Islet precursor cell (in vitro differentiated cells): ENCODE data around the gene NEURL1.

ENCODE experiments used
- DNase-seq: peaks from one replicate; pipeline ENCODE4 v3.0.0-alpha.2; 2018

Gene NEURL1

DNA sequence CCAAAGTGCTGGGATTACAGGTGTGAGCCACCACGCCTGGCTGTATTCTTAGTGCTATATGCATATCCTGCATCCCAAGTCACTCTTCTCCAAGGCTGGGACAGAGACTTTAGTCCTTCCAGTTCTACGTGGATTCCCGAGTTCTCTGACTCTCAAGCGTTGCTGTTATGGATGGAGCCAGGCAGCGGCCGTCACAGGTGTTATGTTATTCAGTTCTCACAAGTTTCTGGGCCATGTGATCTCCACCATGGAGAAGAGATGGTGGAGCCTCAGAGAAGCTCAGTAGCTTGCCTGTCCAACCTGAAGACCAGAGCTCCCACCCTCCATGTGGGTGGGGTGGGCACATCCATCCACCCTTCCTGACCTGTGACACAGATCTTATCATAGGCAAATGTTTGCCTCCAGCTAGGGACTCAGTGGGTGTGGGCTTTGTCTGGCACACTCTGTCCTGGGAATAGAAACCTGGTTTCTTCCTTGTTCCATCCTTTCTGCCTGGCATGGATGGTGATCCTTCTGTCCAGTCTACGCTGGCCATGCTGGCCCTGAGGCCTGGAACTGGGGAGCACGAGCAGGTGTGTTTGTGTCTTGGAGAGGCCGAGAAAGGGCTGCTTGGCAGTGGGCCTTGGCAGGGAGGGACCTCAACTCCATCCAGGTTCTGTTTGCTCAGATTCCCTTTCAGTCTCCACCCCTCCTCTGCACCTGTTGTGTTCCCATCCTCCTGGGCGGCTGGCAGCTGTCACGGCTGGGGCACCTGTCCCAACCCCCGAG, 55.3 kb downstream of the NEURL1 start:
- peak; percentile 40 for DNase-seq

DNA sequence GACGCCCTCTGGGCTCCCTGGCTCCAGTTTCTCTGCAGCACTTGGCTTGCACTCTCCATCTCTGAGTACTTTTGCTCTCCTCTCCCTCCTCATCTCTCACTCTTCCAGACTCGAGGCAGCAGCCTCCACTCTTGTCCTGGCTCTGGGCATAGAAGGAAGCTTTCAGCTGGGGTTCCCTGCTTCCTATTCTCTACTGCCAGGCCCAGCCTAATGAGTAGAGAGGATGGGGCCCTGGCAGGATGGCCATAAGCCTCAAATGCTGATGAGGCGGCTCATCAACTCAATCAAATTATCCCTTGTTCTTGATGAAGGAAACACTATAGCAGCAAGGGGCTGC, 55.8 kb downstream of the NEURL1 start:
- peak; percentile 17 for DNase-seq

DNA sequence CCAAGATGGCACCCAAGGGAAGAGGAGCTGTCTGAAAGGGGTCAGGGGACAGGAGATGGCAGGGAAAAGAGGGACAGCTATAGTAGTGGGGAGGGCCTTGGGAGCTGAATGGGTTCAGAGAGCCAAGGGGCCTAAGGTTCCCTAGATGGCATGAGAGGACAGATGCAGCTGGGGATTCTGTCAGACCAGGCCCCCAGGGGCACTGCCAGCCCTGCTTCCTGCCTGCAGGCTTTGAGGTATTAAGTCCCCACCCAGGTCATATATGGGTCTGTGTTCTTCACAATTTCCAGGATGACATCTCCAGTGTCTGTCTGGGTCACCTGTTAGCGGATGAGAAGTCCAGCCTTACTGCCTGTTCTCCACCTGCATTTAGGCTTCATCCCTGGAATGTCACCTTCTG, 56.7 kb downstream of the NEURL1 start:
- DNase-seq: no peak

DNA sequence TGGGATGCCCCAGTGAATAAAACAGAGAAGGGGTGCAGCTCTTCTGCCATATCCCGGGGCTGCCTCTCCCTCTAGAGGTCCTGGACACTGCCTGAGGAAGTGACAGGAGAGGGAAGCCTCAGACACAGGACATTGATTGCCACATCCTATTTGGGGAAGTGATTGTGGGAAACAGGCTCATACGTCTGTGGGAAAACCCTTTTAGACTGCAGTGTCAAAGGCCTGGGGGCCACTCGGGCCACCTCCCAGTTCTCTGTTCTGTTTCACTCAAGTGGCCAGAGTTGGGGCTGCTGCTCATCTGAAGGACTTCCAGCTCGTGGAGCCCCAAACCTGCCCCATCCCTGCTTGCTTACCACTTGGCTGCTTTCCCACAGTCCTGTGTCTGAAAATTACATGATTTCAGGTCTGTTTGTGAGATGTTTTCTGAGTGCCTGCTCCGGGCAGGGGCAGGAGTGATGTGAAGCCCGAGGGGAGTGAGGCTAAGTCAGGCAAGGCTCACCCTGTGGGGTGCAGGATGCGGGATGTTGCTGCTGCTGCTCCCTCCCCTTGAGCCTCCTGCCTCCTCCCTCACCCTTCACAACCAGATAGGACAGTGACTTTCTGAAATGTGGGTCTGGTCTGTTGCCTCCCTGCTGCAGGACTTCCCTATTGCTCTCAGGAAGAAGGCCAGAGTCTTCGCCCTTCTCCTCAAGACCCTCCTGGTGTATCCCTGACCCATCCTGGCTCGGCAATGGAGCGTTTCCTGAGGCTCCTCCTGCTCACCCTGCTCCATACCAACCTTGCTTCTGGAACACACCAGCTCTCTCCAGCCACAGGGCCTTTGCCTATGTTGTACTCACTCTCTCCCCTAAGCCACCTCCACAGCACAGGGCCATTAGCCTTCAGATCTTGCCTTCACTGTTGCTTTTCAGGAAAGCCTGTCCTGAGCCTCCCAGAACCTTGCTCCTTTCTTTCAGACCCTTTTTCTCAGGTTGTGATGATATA, 58.4 kb downstream of the NEURL1 start:
- peak; percentile 37 for DNase-seq

DNA sequence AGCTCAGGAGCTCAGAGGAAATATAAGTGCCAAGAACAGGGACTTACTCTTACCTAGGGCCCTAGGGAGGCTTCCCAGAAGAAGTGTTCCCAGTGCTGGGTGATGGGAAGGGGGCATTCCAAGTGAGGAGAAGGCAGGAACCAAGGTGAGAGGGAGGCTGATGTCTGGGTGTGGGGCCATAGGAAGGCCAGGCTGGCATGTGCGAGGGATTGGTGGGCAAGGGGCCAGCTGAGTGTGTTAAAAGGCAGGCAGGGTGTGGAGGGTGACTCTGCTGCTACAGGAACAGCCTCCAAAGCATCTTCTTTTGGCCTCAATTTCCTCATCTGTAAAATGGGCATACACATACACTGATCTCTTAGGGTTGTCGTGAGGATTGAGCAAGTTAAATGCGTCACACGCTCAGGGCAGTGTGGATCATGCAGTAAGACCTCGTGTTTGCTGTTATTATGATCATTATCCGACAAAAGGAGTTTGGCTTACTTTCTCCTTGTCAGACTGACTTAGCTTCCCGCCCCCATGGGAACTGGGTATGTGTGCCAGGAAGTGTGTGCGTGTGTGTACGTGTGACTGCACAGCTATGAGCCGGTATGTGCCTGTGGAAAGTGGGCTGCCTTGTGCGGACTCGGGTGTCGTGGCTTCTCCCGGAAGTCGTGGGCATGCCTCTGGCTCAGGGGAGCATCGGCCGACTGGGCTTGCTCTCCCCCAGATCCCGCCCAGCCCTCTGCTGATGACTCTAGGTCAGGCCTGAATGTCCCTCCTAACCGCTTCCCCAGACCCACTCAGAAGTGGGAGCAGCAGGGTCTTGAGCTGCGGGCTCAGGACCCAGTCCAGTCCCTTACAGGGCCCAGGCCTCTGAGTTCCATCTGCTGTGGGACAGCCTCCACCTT, 59.6 kb downstream of the NEURL1 start:
- no peak for DNase-seq

DNA sequence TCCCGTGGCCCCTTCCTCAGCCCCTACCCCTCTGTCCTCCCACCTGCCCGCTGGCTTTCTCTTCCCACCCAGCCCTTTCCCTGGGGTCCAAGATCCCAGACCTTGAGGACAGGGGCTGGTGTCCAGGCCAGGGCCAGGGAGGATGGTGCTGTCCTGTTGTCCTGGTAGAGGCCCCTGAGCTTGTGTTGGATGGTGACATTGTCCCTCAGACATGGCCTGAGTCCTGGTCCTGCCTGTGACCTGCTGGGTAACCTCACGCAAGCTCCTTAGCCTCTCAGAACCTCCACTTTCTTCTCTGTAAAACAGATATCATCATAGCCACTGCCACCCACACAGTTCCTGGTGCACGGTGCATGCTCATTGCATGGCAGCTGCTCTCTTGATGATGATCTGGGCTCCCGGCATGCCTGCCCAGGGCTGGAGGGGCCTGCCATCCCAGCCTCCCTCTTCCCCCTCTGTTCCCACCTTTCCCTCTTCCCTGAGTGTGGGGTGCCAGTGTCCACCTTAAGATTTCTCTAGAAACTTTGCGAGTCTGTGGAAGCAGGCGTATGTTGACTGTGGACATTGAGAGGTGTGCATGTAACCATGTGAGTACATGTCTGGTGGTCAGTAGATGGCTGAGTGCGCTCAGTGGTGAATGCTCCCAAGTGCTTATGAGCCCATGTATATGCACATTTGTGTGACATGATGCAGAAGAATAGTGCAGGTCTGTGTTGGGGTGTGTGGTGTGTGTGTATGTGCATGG, 60.4 kb downstream of the NEURL1 start:
- no peak for DNase-seq

DNA sequence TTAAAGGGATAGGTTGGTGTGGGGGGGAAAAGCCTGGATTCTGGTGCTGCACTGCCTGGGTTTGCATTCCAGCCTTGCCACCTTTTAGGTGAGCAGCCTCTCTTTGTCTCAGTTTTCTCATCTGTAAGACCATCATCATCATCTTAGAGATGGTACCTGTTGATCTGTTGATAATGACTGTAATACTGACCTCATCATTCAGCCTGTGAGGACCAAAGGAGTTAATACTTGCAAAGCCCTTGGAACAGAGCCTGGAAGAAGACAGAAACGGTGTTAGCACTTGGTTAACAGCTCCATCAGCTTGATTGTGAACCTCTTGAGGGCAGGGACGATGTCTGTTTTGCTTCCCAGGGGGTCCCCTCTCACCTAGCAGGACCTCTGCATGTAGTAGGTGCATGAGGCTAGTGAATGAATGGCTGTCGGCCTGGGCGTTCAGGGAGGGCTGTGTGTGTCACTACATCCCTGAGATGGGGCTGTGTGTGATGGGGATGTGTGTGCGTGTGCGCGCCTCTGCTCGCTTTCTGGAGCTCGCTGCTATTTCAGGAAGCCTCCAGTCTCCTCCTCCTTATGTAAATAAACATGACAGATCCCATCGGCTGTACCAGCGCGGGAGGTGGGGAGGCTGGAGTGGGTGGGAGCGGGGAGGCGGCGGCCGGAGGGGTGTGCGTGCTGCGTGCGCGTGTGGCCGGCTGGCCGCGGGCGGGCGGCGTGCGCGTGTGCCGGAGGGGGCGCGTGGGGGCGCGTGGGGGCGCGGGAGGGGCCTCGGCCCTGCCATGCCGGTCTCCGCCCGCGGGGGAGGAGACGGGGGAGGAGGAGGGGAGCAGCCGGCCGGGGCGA, 61.2 kb downstream of the NEURL1 start:
- DNase-seq: peak; percentile 89

DNA sequence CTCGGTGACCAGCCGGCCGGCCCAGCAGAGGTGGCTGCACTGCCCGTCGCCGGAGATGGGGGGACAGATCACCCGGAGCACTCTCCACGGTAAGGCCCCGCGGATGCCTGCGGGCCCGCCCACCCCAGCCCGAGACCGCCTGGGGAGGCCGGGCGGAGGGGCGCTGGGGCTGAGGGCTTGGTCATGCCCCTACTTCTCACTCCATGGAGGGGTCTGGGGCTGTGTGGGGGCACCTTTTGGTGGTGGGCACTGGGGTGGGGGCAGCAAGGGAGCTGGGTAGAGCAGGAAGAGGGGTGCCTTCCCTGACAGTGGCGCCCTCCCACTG, 61.8 kb downstream of the NEURL1 start:
- DNase-seq: no peak

DNA sequence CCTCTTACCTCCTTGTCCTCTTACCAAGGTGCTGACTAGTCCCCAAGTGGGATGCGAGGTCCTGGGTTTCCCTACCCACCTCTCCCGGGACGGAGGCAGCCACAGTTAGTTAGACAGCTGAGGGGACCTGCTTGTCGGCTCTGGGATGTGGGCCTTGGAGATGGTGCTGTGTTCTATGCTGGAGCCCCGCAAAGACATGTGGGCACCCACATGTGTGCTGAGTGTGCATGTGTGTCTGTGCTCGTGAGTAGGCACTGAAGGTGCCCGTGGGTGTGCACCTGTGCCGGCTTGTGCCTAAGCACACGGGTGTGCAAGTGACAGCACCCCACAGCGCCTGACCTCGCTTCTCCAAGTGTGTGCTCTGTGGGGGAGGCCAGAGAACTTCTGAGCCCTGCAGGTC, 62.2 kb downstream of the NEURL1 start:
- no peak for DNase-seq

DNA sequence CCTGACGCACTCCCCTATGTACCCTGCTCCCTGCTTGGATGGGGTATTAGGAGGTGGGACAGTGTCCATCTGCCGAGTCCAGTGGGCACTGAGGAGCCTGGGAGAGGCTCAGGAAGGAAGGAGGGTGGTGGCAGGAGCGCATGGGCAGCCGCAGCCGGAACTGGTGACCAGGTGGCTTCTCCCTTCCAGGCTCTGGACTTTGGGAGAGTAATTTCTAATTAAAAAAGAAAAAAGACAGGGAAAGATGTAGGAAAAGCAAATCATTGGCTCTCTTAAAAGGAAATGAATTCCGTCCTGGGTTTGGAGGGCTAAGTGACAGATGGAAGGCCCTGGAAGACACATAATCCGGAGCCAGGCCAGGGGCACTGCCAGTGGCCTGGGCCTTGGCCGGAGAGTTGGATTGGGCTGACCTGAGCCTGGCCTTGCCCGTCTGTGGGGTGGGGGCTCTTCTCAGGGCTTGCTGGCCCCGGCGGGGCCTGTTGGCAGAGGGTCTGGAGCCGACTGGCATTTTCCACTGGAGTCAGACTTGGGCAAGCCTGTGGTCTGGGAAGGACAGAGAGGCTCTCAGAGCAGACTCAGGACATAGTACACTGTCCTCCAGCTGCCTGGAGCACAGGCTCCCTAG, 63.0 kb downstream of the NEURL1 start:
- DNase-seq: no peak

DNA sequence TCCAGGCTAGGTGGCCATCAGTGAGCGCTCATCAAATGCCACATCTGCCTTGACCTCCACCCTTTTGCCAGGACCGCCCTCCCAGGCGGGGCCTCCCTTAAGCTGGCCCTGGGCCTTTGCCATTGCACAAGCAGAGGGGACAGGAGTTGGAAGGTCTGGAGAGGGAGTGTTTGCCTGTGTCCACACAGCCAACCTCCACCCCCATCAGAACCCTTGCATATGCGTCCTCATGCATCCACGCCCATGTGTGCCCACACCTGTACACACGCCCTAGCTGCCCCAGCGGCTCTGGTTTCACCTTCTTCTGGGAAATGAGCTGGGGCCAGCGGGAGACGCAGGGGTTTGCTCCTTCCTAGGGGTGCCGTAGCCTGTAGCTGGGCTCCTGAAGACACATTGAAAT, 64.0 kb downstream of the NEURL1 start:
- DNase-seq: no peak

DNA sequence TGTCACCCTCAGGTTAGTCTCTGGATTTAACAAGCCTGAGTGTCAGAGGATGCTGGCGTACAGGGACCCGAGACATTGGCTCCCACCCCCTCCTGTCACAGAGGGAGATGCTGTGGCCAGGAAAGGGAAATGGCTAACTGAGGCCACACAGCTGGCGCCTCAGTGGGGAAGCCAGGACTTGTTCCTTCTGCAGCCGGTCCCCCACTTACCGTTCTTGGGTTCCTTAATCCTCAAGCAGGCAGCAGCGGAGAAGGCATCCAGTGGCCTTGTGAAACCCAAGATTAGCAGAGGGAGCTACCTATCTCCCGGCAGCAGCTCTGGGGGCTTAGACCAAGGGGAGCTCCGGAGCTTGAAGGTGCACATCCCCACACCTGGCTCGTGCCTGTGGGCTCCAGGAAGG, 65.4 kb downstream of the NEURL1 start:
- no peak for DNase-seq

DNA sequence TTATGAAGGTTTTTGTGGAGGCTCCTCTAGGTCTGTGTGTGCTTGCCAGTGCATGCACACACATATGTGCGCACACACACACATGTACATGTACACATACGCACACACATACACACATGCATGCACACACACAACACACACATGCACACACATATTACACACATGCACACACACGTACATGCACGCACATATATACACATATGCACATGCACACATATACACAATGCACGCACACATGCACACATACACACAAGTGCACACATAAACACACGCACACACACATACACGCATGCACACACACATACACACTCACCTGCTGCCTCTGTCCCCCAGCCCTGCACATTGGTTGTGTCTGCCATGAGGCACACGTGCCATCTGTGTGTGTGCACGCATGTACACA, 66.3 kb downstream of the NEURL1 start:
- no peak for DNase-seq

DNA sequence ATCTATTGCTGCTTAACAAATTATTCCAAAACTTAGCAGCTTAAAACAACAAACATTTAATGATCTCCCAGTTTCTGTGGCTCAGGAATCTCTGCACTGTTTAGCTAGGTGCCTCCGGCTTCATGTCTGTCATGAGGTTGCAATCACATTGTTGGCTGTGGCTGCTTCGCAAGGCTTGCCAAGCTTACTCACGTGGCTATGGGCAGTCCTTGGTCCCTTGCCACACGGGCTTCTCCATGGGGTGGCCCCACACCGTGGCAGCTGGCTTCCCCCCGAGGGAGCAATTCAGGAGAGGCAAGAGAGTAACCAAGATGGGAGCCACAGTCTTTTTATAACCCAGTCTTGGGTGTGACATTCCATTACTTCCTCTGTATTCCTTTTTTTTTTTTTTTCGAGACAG, 67.4 kb downstream of the NEURL1 start:
- DNase-seq: no peak

DNA sequence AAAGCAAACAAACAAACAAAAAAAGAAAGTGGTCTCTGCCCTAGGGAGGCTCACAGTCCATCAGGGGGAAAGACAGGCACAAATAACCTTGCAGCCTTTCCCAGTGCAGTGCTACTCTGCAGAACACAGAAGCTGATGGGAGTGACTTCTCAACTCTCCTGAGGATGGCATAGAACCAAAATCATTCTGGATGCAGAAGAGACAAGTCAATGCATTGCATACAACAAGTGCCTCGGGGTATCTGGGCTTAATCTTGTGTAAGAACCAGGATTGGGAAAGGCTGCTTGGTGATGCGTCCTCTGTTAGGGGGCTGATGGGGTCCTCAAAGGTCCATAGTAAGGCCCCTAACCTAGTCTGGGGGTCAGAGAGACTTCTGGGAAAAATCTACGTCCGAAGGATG, 68.9 kb downstream of the NEURL1 start:
- DNase-seq: no peak

DNA sequence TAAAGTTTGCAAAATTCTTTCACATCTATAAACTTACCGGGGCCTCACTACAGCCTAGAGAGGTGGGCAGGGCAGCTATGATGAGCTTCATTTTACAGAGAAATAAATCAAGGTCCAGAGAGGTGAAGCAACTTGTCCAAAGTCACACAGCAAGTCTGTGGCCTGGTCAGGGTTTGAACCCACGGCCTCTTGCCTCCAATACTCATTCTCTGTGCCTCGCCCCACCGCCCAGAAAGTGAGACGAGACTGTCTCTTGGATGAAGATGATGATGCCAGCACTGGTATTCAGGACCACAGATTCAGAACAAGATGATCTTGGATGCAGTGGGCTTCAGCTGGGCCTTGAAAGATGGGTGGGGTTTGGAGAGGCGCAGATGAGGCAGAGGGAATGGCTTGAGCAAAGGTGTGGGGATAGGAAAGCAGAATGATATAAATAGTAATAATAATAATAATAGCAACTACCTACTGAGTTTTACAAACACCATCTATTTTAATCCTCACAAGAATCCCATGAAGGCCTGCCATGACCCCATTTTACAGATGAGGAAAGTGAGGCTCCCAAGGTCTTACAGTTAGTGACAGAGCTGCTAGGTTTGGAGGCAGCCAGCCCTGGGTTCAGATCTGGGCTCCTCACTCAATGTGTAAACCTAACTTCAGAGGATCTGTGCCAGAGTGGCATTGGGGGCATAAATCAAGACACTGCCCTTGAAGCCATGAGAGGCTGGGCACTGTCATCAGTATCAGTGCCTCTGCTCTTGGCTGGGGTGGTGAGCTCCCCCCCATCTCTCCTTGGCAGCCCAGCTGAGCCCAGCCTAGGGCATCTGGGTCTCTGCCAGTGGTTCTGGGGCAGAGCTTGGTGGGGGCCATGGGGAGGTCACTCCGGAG, 70.0 kb downstream of the NEURL1 start:
- DNase-seq: no peak

DNA sequence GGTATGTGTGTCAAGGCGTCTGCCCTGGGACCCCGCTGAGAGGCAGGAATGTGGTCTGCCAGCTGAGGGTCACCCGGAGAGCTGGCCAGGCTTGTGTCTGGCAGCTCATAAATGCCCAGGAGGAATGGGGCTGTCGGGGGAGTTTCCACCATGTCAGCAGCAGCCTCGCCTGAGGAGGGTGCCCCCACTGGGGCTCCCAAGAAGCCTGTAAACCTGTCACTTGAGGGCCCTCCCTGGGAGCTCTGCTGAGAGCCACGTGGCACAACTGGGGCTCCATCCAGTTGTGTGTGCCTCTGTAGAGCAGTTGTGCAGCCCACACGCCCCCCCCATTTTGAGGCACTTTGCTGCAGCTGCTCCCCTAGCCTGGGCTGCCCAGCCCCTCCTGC, 70.6 kb downstream of the NEURL1 start:
- DNase-seq: no peak

DNA sequence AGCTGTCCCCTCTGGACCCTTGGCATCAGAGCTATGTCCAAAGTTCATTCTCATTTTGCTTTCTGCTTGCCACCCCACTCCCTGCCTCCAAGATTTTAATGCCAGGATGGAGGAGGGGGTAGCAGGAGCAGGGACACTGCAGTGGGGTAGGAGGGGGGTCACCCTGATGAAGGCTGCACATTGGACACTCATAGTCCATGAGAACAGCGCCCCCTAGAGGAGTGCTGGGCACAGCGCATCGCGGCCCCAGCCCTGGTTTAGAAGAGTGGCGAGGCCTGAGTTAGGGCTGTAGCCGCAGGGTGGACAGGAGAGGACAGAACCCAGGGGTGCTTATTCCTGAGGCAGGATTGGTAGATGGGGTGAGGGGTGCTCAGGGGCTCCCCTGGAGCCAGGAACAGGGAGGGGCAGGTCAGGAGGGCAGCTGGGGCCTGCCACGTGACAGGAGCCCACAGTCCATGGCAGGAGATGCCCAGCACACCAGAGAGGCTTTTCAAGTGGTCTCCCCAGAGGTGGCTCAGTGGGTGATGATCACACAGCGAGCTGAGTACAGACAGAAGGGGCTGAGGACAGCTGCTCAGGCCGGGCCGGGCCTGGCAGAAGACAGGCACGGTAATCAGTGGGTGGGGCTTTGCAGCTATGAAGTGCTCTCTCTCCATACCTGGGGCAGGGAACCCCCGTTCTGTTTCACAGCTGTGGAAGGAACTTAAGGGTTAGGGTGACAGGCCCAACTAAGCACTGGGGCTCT, 71.4 kb downstream of the NEURL1 start:
- DNase-seq: peak; percentile 74

DNA sequence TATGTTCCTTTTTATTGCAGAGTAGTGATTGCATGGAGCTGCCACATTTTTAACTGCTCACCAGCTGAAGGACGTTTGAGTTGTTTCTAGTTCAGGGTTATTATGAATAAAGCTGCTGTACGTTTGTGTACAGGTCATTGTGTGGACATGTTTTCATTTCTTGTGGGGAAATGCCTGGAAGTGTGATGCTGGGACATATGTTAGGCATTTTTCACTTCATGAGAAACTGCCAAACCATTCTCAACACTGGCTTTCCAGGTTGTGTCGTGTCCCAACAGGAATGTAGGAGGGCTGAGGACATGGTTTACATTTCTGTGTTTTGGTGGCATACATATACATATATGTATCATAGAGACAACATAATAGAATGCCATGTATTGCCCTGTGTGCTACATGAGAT, 73.0 kb downstream of the NEURL1 start:
- no peak for DNase-seq
